ENCODE results near the gene LIX1L.

The LIX1L gene

DNA sequence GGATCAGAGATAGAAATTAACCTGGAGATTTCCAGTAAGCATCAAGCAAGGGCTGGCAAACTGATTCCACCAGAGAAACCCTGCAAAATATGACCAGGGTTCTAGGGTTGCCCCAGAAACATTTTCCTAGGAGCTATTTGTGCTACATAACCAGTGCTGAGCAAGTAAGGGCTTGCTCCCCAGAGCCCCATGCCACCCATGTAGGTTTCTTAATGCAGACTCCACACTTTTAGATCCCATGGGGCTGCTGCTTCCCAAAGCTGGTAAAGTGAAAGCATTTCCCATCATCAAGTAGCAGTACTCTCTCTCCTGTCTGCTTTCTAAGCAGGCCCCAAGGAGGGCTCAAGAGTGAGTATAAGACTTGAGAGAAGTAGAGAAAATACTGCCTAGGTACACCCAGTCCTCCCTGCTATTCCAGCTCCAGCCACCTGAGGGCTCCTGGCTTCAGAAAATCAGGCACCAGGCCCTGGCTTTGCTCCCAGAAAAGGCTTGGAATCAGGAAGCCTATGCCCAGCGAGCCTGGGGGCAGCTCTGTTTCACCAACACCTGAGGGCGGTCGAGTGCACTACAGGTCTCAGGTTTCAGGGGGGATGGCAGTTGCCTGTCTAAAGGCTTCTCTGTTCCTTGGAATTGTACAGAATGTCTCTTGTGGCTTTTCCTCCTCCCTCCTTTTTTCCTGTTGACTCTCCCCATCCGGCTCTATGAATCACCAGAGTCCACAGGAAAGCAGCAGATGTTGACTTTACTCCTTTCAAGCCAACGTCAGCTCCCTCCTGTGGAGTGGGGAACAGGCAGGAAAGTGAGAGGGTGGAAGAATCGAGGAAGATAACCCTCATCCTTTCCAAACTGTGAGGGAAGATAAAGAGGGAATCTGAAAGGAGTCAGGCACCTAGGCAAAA lies 66.0 kb downstream of the LIX1L start:
- DNase-seq: peak; percentile 20

DNA sequence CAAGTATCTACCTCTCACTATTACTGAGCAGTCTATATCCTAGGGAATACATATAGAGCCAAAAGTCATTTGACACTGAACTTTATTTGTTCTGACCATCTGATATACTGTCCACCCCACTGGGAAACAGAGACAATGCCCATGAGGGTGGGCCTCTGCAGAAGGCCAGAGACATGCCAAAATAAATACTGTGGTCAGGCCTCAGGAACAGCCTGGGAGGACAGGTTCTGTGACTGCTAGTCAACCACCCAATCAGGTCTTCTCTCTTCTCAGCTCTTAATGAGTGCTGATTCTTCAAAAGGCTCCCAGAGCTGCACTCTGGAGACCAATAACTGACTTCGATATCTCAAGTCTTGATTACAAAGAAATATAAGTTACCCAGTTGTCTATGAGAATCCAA lies 66.7 kb downstream of the LIX1L start:
- no peak for DNase-seq

- DNase-seq: no peak
Observed at GRCh38 chr1:145889722-145890121, 68.1 kb downstream of the LIX1L start.

DNA sequence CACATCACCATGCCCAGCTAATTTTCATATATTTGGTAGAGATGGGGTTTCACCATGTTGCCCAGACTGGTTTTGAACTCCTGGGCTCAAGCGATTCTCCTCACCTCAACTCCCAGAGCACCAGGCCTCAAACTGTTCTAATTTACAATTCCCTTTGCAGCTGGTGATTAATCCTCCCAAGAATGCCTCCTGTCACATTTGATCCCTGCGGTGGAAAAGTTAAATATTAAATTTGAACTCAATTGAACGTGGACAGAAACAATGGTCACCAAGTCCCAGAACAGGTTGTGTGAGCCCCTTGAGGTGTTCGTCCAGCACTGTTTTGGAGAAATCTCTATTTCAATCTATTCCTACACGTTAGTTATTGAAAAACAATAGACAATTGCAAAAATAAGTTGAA lies 70.2 kb downstream of the LIX1L start:
- DNase-seq: no peak

DNA sequence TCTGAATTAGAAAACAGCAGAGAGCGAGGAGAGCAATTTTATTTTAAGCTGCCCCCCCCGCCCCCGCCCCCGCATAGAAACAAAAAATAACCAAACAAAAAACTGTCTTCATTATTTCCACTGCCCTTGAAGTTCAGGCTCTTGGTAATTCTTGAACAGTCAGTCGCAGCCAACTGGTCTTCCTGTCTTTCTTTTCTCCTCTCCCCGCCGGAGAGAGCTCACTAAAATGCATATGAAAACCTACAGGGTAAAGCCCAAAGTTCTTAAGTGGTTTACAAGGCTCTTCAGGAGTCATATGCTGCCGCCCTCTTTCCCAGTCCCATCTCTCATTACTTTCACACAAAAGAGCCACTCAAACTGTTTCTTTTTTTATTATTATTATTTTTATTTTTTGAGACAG lies 71.0 kb downstream of the LIX1L start:
- DNase-seq: no peak

- DNase-seq: no peak
Observed at GRCh38 chr1:145886390-145886789, 71.4 kb downstream of the LIX1L start.

- DNase-seq: peak; percentile 78
Observed at GRCh38 chr1:145885738-145886287, 72.0 kb downstream of the LIX1L start, which contains the start of gene ANKRD35. Gene ANKRD35, minus strand, starts transcription at chr1:145885866. Its CDS starts 108 bp downstream, at chr1:145885758.

DNA sequence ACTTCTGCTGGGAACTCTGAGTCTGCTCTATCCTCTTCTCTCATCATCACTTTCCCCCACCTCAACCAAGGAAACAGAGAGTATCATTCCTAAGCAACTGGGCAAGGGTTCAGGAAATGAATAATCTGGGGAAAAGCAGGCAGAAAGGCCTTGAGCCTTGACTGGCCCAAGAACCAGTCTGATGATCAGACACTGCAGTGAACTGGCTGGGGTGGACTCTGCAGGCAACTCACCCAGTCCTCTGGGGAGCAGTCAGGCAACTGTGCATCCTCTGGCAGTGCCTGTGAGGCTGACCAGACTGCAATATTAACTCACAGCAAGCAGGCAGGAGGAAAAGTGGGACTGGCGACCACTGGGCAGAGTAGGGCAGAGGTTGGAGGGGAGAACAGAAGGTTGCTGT lies 73.1 kb downstream of the LIX1L start:
- DNase-seq: no peak

Measured in central memory CD4-positive, alpha-beta T cell (primary cell).